ENCODE results near the gene AFAP1.

The AFAP1 gene

DNA sequence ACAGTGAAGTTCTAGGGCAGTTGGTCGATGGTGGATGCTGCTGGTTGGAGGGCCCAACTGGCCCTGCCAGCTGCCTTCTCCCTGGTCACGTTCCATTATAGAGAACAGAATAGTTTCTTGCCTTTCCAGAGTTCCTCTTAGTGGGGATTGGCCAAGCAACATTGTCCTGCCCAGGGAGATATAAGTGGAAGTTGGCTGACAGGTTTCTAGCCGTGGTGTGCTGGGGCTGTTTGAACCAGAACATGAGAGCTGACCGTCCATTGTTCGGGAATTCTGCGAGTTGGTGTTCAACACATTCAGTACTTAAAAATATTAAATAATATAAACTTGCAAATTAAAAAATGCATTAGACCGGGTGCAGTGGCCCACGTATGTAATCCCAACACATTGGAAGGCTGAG lies 3.5 kb upstream of the AFAP1 start:
- DNase-seq (ENCODE audit: low spot score): no peak
- ChIA-PET POLR2A (ENCODE audit: low non-redundant PET) (no interaction called here), CTCF (interaction anchor here (0.6 kb wide), 1 partner anchor 69 kb away, joined by 5 read pairs; no protein-coding TSS in a partner anchor)
- TF ChIP-seq, protein P1, sequence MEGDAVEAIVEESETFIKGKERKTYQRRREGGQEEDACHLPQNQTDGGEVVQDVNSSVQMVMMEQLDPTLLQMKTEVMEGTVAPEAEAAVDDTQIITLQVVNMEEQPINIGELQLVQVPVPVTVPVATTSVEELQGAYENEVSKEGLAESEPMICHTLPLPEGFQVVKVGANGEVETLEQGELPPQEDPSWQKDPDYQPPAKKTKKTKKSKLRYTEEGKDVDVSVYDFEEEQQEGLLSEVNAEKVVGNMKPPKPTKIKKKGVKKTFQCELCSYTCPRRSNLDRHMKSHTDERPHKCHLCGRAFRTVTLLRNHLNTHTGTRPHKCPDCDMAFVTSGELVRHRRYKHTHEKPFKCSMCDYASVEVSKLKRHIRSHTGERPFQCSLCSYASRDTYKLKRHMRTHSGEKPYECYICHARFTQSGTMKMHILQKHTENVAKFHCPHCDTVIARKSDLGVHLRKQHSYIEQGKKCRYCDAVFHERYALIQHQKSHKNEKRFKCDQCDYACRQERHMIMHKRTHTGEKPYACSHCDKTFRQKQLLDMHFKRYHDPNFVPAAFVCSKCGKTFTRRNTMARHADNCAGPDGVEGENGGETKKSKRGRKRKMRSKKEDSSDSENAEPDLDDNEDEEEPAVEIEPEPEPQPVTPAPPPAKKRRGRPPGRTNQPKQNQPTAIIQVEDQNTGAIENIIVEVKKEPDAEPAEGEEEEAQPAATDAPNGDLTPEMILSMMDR (conservative IDR thresholded peaks at IDR 0.05; ENCODE audit: low read depth): no peak
- no peak overlapping the region for H3K27ac ChIP-seq

DNA sequence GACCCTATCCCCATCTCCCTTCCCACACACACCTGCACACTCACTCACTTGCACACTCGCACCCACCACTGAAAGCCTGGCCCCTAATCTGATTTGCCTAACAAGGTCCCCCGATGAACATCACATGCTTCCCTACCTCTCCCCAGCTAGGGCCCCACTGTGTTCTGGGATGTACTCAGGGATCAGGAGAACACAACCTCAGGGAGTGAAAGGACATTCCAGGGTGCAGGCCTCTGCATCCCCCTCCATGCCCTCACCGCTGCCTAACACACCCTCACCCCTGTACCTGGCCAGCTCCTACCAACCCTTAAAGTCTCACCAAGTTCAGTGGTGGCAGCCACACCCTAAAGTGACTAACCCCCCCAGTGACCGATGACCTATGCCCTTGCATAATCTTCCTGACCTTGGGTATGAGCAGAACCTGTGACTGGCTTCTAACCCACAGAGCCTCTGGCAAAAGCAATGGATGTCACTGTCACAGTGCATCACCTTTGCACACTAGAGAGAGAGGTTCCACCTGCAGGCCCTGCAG lies 2.4 kb upstream of the AFAP1 start:
- ChIA-PET POLR2A (ENCODE audit: low non-redundant PET) (no interaction called here), CTCF (no interaction called here)
- DNase-seq (ENCODE audit: low spot score): no peak
- TF ChIP-seq, protein P1 (conservative IDR thresholded peaks at IDR 0.05; ENCODE audit: low read depth): no peak
- peak overlapping the region; percentile 56; the same call in 1 of the 2 replicates for H3K27ac ChIP-seq

DNA sequence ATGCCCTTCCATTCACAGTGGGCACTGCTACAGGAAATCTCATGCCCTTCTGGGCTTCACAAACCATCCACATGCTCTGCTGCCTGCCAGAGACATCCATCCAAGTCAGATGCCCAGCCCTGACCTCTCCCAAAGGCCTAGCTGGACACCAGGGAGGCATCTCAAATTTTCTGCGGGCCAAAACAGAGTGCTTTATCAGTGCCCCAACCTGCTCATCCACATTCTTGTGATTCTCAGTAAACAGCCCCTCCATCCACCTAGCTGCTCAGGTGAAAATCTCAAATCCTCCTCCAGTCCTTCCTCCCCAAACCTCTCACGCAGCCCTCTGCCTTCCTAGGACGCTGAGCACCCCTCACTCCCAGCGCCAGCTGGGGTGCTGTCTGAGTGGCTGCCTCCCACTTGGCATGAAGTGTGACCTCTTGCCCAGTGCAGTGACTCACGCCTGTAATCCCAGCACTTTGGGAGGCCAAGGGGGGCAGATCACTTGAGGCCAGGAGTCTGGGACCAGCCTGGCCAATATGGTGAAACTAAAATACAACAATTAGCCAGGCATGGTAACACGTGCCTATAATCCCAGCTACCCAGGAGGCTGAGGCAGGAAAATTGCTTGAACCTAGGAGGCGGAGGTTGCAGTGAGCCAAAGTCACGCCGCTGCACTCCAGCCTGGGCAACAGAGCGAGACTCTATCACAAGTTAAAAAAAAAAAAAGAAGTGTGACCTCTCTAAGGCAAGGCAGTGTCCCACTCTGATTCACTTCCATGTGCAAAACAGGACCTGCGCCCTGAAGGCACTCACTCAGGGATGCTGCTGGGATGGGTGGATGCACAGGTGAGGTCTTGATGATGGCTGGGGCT lies 1.7 kb upstream of the AFAP1 start:
- ChIA-PET POLR2A (ENCODE audit: low non-redundant PET) (no interaction called here), CTCF (no interaction called here)
- no peak for DNase-seq (ENCODE audit: low spot score)
- TF ChIP-seq, protein P1 (conservative IDR thresholded peaks at IDR 0.05; ENCODE audit: low read depth): no peak
- peak overlapping the region; percentile 56 for H3K27ac ChIP-seq

DNA sequence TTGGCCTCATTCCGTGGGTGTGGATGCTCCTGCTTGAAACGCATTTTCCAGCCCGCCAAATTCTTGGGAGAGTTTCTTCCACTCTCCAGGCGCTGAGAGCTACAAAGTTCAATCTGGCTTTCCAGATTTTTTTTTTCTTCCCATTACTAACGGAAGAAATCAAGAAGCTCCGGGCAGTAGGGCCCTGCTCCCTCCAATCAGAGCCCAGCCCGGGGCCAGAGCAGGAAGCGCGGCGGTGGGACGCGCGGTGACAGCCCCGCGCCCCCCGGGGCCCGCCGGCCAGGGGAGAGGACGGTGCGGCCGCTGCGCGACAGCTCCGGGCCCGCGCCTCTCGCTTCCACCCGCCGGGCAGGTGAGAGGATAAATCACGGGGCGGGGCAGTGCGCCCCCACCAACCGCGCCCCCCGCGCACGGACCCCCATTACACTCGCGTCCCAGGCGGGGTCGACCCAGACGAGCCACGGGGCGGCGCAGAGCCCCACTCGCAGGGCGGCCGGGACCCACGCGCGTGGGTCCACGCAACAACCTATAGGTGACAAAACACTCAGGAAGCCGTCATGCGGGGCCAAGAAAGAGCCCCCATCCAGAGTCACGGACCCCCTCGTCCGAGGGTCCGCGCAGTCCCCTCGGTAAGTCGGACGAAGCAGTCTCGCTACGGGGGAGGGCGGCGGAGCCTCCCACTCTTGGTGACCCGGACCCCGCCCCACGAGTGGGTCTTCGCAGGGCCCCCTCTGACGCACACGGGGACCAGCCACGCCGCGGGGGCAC lies 868 bp downstream of the AFAP1 start:
- H3K27ac ChIP-seq: peak overlapping the region; percentile 83
- CTCF ChIA-PET: interaction anchor here (0.6 to 1.2 kb wide), 3 partner anchors 9 to 464 kb away, joined by 3 to 5 read pairs (median 3); no protein-coding TSS in a partner anchor
- DNase-seq (ENCODE audit: low spot score): peak; percentile 34
- POLR2A ChIA-PET (ENCODE audit: low non-redundant PET): no interaction called here
- TF ChIP-seq, protein P1 (conservative IDR thresholded peaks at IDR 0.05; ENCODE audit: low read depth): no peak

DNA sequence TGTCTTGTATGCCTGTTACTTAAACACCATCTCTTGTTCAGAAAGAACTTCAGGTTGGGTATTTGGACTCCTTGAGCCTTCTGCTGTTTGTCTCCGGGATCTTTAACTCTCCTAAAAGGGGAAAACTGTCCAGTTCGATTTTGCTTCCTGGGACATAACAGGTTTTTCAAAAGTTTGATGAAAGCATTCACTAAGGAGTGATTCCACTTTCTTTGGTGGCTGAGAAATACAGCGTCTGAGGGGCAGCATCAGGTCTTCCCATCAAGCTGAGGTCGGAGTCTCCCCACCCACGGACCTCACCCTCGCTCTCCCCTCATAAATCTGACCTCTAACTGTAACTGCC lies 1.4 kb downstream of the AFAP1 start:
- CTCF ChIA-PET: interaction anchor here (0.5 to 1.2 kb wide), 4 partner anchors 9 to 464 kb away, joined by 3 to 5 read pairs (median 3); no protein-coding TSS in a partner anchor
- peak overlapping the region; percentile 83 for H3K27ac ChIP-seq
- TF ChIP-seq, protein P1 (conservative IDR thresholded peaks at IDR 0.05; ENCODE audit: low read depth): no peak
- DNase-seq (ENCODE audit: low spot score): no peak
- POLR2A ChIA-PET (ENCODE audit: low non-redundant PET): no interaction called here

DNA sequence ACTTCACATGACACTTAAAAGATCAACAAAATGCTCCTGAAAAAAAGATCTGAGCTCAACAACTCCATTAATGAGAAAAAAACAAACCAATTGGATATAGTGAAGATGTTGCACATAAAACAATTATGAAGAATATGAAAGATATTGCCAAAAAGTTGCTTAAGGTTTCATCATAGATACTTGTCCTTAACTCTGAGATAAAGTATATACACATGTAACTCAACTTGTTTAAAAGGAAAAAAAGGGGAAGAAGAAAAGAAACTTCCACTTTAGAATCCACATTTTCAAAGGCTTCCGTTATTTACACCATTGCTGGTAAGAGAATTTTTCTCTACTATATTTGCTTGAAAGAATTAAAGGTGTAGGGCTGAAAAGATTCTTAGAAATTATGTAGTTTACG lies 2.7 kb downstream of the AFAP1 start:
- TF ChIP-seq, protein P1 (conservative IDR thresholded peaks at IDR 0.05; ENCODE audit: low read depth): no peak
- DNase-seq (ENCODE audit: low spot score): no peak
- CTCF ChIA-PET: interaction anchor here (0.7 kb wide), 1 partner anchor 95 kb away, joined by 3 read pairs; no protein-coding TSS in a partner anchor
- POLR2A ChIA-PET (ENCODE audit: low non-redundant PET): no interaction called here
- H3K27ac ChIP-seq: peak overlapping the region; percentile 83; the same call in 1 of the 2 replicates

Data from RWPE1 (cell line).